T-helper 2 cell treated with Interferon-gamma antibody and Interleukin-4, amounts not matched to agents 5 μg/mL and 100 μg/mL, for 36 hours (primary cell): ENCODE measurements around the gene BTN3A1.

Experiments used
- DNase-seq: peaks from one replicate; pipeline ENCODE4 v3.0.0; 2021; ENCODE audit warnings: low spot score
- H3K27ac Mint-ChIP-seq: one replicate; pipeline ENCODE4 v1.8.0; 2021; ENCODE audit warnings: mild to moderate bottlenecking, mixed read lengths
- H3K27me3 Mint-ChIP-seq: one replicate; pipeline ENCODE4 v1.8.0; 2021; ENCODE audit warnings: low read depth, mixed read lengths
- H3K36me3 Mint-ChIP-seq: one replicate; pipeline ENCODE4 v1.8.0; 2021; ENCODE audit warnings: low read depth, mixed read lengths
- H3K4me1 Mint-ChIP-seq: one replicate; pipeline ENCODE4 v1.8.0; 2021; ENCODE audit warnings: low read depth, mixed read lengths
- H3K4me3 Mint-ChIP-seq: one replicate; pipeline ENCODE4 v1.8.0; 2022; ENCODE audit warnings: mild to moderate bottlenecking, moderate library complexity, mixed read lengths
- H3K9me3 Mint-ChIP-seq: one replicate; pipeline ENCODE4 v1.8.0; 2021; ENCODE audit warnings: mixed read lengths

The BTN3A1 gene

DNA sequence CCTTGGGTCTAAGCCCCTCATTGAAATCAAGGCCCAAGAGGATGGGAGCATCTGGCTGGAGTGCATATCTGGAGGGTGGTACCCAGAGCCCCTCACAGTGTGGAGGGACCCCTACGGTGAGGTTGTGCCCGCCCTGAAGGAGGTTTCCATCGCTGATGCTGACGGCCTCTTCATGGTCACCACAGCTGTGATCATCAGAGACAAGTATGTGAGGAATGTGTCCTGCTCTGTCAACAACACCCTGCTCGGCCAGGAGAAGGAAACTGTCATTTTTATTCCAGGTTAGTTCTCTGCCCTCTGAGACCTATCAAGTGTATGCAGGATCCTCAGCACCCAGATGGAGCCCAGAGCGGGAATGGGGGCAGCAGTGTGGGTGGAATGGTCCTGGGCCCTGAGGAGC, 14.1 kb upstream of the BTN3A1 start:
- no peaks in the 10 kb centered on the region for H3K9me3 Mint-ChIP-seq
- H3K27ac Mint-ChIP-seq = no peak overlapping the region
- H3K36me3 Mint-ChIP-seq = peaks cover 18% of the 10 kb centered on the region
- H3K27me3 Mint-ChIP-seq = no peaks in the 10 kb centered on the region
- H3K4me1 Mint-ChIP-seq = peaks cover 25% of the 10 kb centered on the region
- DNase-seq = no peak
- H3K4me3 Mint-ChIP-seq = no peak overlapping the region

DNA sequence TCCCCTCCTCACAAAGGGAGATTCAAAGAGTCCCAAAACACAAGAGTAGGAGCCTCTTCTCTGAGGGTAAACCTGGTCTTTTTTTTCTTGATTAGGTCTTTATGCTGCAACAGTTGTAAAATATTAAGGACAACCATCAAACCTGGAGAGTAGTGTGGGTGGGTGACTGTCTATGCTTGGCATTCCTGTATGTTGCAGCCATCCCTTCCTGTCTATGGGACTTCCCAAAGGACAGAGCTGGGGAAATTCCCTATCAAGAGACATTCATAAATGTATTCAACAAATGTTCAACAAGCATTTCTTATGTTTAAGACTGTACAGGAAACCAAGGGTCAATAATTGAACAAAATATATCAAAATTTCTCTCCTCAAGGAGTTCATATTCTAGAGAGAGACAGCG, 13.6 kb upstream of the BTN3A1 start:
- Mint-ChIP-seq H3K36me3 (peaks cover 21% of the 10 kb centered on the region), H3K27me3 (no peaks in the 10 kb centered on the region)
- DNase-seq = no peak

GRCh38 chr6:26389349-26389894, 12.7 kb upstream of the BTN3A1 start:
- H3K27ac Mint-ChIP-seq = no peak overlapping the region
- H3K4me1 Mint-ChIP-seq = peaks cover 18% of the 10 kb centered on the region
- H3K9me3 Mint-ChIP-seq = no peaks in the 10 kb centered on the region
- H3K36me3 Mint-ChIP-seq = peaks cover 21% of the 10 kb centered on the region
- DNase-seq = no peak
- H3K4me3 Mint-ChIP-seq = no peak overlapping the region
- H3K27me3 Mint-ChIP-seq = no peaks in the 10 kb centered on the region

More for the DNA sequence above, 13.6 kb upstream of the BTN3A1 start:
- peaks cover 24% of the 10 kb centered on the region for H3K4me1 Mint-ChIP-seq
- H3K4me3 Mint-ChIP-seq = no peak overlapping the region
- no peaks in the 10 kb centered on the region for H3K9me3 Mint-ChIP-seq
- H3K27ac Mint-ChIP-seq = no peak overlapping the region

- Mint-ChIP-seq H3K4me1 (peaks cover 16% of the 10 kb centered on the region), H3K27ac (no peak overlapping the region), H3K9me3 (no peaks in the 10 kb centered on the region), H3K4me3 (no peak overlapping the region), H3K27me3 (no peaks in the 10 kb centered on the region), H3K36me3 (peaks cover 21% of the 10 kb centered on the region)
- no peak for DNase-seq
Observed at GRCh38 chr6:26390531-26390930, 11.5 kb upstream of the BTN3A1 start.

- no peak overlapping the region for H3K4me3 Mint-ChIP-seq
- no peaks in the 10 kb centered on the region for H3K27me3 Mint-ChIP-seq
- DNase-seq = no peak
- H3K36me3 Mint-ChIP-seq = peaks cover 20% of the 10 kb centered on the region
- H3K9me3 Mint-ChIP-seq = no peaks in the 10 kb centered on the region
- no peak overlapping the region for H3K27ac Mint-ChIP-seq
- peaks cover 19% of the 10 kb centered on the region for H3K4me1 Mint-ChIP-seq
Observed at GRCh38 chr6:26392932-26393636, 9.0 kb upstream of the BTN3A1 start.

- Mint-ChIP-seq H3K27ac (no peak overlapping the region), H3K36me3 (peaks cover 14% of the 10 kb centered on the region), H3K4me1 (peaks cover 15% of the 10 kb centered on the region), H3K4me3 (no peak overlapping the region), H3K27me3 (no peaks in the 10 kb centered on the region), H3K9me3 (no peaks in the 10 kb centered on the region)
- DNase-seq = no peak
Observed at GRCh38 chr6:26394289-26394688, 7.8 kb upstream of the BTN3A1 start.

GRCh38 chr6:26398555-26398954, 3.5 kb upstream of the BTN3A1 start:
- Mint-ChIP-seq H3K27ac (no peak overlapping the region), H3K4me1 (peaks cover 24% of the 10 kb centered on the region), H3K36me3 (peaks cover 6% of the 10 kb centered on the region), H3K4me3 (no peak overlapping the region), H3K27me3 (no peaks in the 10 kb centered on the region), H3K9me3 (no peaks in the 10 kb centered on the region)
- DNase-seq = no peak

DNA sequence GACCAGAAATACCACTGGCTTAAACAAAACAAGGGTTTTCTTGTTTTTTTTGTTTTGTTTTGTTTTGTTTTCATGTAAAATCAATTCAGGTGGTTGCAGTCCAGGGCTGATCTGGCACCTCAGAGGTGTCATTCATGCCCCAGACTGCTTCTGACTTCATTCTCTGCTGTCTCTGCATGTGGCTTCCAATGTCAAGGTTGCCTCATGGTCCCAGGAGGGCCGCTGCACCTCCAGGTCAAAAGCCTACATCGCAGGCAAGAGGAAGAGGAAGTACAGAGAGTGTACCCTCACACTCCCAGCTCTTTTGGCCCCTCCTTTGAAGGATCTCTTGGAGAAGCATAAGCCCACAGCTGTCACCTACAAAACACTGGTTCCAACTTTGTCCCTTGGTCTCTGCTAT, 1.4 kb upstream of the BTN3A1 start:
- Mint-ChIP-seq H3K4me3 (peak overlapping the region; percentile 97), H3K9me3 (no peaks in the 10 kb centered on the region), H3K27ac (peak overlapping the region; percentile 96), H3K36me3 (peaks cover 22% of the 10 kb centered on the region), H3K4me1 (peaks cover 39% of the 10 kb centered on the region), H3K27me3 (no peaks in the 10 kb centered on the region)
- no peak for DNase-seq

GRCh38 chr6:26401389-26401986, 587 bp upstream of the BTN3A1 start:
- peak overlapping the region; percentile 96 for H3K27ac Mint-ChIP-seq
- no peak for DNase-seq
- no peaks in the 10 kb centered on the region for H3K27me3 Mint-ChIP-seq
- H3K4me1 Mint-ChIP-seq = peaks cover 33% of the 10 kb centered on the region
- H3K9me3 Mint-ChIP-seq = no peaks in the 10 kb centered on the region
- peak overlapping the region; percentile 97 for H3K4me3 Mint-ChIP-seq
- peaks cover 25% of the 10 kb centered on the region for H3K36me3 Mint-ChIP-seq

DNA sequence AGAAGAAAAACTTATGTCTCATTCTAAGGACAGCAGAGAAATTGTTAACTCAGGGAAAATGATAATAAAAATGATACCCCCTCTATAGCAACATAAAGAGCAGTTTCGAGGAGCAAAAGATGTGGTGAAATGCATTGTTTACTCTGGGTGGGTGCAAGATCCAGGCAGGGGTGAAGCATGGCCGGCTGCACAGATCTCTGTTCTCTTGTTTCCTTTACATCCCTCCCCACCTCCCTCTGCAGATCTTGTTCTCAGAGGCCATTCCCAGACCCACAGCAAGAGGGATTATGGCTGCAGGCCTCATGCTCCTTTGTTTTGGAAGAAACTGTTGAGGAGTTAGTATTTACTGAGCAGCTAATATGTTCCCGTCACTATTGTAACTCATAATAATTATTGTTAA, 1.8 kb downstream of the BTN3A1 start:
- H3K4me3 Mint-ChIP-seq = peak overlapping the region; percentile 97
- H3K27me3 Mint-ChIP-seq = no peaks in the 10 kb centered on the region
- DNase-seq = no peak
- H3K9me3 Mint-ChIP-seq = no peaks in the 10 kb centered on the region
- peaks cover 40% of the 10 kb centered on the region for H3K4me1 Mint-ChIP-seq
- peak overlapping the region; percentile 27 for H3K27ac Mint-ChIP-seq
- peaks cover 46% of the 10 kb centered on the region for H3K36me3 Mint-ChIP-seq

DNA sequence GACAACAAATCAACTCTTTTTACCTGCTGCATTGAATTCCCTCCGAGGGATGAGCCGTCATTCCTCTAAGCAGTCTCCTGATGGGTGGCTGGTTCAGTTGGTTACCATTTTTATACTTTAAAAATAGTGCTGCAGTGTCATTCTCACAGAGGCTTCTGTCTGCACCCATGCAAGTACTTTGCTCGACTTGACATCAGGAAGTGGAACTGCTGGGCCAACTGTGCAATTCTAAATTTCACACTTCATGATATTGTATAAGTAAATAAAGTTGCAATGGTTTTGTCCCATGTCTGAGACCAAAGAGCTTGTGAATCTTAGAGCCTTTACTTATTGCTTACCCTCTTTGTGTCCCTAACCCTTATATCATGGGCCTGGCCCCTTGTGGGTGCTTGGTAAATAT, 2.5 kb downstream of the BTN3A1 start:
- Mint-ChIP-seq H3K9me3 (no peaks in the 10 kb centered on the region), H3K36me3 (peaks cover 51% of the 10 kb centered on the region), H3K4me3 (peak overlapping the region; percentile 97), H3K4me1 (peaks cover 40% of the 10 kb centered on the region), H3K27me3 (no peaks in the 10 kb centered on the region), H3K27ac (no peak overlapping the region)
- DNase-seq = no peak

GRCh38 chr6:26408828-26409730, 7.0 kb downstream of the BTN3A1 start:
- H3K4me1 Mint-ChIP-seq = peaks cover 26% of the 10 kb centered on the region
- H3K27me3 Mint-ChIP-seq = no peaks in the 10 kb centered on the region
- H3K4me3 Mint-ChIP-seq = no peak overlapping the region
- H3K36me3 Mint-ChIP-seq = peaks cover 83% of the 10 kb centered on the region
- no peak for DNase-seq
- H3K9me3 Mint-ChIP-seq = no peaks in the 10 kb centered on the region
- H3K27ac Mint-ChIP-seq = no peak overlapping the region

DNA sequence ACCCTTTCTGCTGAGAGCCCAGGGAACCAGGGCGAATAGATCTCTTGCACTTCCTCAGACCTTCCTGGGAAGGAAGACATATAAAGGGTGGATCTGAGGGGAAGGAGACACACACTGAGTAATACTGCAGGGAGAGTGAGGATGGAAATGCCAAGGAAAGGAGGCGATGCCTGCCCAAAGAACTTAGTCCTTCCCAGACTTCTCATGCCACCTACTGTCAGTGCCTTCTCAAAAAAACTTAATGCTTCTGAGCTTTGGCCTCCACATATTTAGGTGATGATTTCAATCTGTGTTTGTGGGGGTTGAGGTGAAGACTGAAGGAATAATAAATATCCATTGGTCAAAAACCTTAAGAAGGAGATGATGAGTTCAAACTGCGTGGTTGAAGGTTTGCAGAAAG, 9.7 kb downstream of the BTN3A1 start:
- no peaks in the 10 kb centered on the region for H3K27me3 Mint-ChIP-seq
- peaks cover 88% of the 10 kb centered on the region for H3K36me3 Mint-ChIP-seq
- H3K4me1 Mint-ChIP-seq = peaks cover 8% of the 10 kb centered on the region
- no peak overlapping the region for H3K27ac Mint-ChIP-seq
- peaks cover 13% of the 10 kb centered on the region for H3K9me3 Mint-ChIP-seq
- no peak for DNase-seq
- no peak overlapping the region for H3K4me3 Mint-ChIP-seq

GRCh38 chr6:26412228-26412627, 10.2 kb downstream of the BTN3A1 start:
- peaks cover 86% of the 10 kb centered on the region for H3K36me3 Mint-ChIP-seq
- H3K9me3 Mint-ChIP-seq = peaks cover 18% of the 10 kb centered on the region
- H3K27me3 Mint-ChIP-seq = no peaks in the 10 kb centered on the region
- DNase-seq = no peak
- no peak overlapping the region for H3K4me3 Mint-ChIP-seq
- peaks cover 6% of the 10 kb centered on the region for H3K4me1 Mint-ChIP-seq
- no peak overlapping the region for H3K27ac Mint-ChIP-seq
